OCI-M1 (cell line): ENCODE results near the gene FHOD1.

Source experiments
- DNase-seq: peaks from one replicate; lab custom pipeline; 2025; lab: John Stamatoyannopoulos, UW

FHOD1 gene

GRCh38 chr16:67230809-67231660 lies 16.2 kb downstream of the FHOD1 start:
- no peak for DNase-seq

DNA sequence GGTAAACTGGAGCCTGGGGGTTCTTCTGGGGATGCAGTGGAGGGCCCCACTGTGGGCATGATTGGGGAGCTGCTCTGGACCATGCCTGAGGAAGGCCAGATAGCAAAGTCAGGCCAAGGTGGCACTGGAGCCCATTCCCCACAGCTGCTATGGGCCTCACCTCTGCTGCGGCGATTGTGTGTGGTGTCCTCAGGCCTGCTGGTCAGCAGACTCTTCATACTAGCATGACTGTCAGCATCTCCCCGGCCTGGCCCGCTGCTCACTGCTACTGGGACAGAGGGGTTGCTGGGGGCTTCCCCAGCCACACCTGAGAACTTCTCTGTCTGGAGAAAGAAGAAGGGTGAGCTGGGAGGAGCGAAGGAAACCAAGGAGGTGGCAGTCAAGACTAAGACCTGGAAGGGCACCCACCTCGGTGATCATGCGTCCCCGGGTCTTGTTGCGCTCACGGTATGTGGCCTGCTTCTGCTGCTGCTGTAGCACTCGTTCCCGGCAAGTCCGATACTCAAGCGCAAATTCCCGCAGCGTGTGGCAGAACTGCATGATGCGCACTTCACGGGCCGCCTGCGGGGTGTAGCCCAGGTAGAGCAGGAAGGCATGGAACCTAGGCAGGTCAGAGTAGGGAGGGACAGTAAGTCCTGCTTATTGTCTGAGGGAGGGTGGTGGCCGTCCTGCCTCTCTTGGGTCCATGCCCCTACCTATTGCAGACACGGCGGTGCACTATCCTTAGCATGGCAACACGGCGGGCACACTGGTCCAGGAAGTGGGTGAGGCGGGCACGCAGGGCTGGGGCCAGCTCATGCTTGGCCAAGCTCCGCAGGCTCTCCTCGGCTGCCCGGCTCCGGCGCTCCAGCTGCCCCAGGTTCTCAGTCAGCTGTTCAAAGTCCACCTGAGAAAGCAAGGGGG lies 17.1 kb downstream of the FHOD1 start:
- DNase-seq, result no peak

- no peak for DNase-seq
Observed at GRCh38 chr16:67228905-67229304, 18.4 kb downstream of the FHOD1 start.

DNA sequence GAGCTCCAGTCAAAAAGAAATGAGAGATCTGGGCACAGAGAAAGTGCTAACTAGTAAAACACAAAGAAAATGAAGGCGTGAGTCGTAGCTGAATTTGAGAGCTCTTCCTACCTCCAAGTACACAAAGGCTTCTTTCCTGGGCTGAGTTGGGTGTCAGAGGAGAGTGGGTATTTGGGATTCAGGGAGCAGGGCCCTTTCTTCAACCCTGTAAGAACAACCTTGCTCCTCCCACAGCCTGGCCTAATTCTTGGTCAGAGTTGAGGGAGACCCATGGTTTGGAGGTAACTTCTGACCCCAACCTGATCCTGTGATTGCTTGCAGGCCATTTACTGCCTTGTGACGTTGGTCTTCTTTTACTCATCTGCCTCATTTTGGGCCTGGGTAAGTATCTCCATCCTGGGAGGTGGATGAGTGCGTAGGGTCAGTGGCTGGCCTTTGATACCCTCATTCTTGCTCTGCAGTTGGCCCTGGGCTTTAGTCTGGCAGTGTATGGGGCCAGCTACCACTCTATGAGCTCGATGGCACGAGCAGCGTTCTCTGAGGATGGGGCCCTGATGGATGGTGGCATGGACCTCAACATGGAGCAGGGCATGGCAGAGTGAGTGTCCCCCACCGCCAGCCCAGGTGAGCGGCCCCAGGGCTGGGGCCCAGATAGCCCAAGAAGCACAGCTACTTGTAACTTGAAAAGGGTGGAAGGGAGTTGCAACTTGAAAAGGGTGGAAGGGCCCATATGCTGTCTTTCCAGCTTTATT lies 19.1 kb downstream of the FHOD1 start:
- DNase-seq, result no peak

DNA sequence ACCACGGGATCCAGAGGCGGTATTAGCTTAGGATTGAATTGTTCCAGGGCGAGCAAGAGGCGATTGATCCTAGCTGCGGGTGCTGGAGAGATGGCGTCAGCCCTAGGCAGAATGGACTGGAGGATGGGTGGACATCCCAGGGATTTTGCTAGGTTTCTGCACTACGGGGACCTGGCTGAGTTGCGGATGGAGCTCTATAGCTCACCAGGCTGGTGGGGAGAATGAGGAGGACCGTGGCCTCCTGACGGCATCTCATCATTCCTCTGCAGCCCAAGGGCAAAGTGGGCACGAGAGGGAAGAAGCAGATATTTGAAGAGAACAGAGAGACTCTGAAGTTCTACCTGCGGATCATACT lies 19.7 kb downstream of the FHOD1 start:
- no peak for DNase-seq

DNA sequence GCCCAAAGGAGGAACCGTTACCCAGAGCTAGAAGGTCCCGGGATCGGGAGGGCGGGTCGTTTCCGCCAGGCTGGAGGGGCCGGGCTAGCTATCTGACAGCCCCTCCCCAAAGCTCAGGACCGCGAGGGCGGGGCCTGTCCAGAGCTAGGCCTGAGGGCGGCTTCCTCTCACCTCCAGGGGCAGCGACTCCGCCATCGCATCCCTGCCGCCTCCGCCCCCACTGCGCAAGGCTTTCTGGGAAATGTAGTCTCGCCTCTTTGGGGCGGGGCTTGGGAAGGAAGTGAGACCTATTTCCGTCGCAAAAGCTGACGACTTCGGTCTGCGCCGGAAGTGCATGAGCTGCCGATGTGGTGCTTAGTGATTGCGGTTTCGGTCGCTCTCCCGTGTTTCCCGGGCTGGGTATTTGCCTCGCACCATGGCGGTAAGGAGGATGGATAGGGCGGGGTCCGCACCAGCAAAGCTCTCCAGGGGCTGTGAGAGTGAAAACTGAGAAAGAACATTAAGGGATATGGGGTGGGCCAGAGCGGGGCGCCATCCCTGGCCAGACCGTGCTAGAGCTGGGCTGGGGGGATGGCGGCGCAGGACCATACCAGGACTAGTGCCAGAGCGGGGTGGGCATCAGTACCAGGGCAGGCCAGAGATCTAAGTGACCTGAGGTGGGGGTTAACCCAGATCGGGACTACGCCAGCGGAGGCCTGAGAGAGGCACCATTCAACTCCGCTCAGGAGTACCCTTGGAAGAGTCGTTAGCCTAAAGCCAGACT lies 20.3 kb downstream of the FHOD1 start, which contains the start of gene TMEM208:
TSS of gene TMEM208 (plus strand) at position 327 of the 763 bp plus-strand sequence. CDS start at position 416, 89 bp downstream.
- DNase-seq, result peak; percentile 99

GRCh38 chr16:67226295-67226803 lies 20.9 kb downstream of the FHOD1 start:
- no peak for DNase-seq

- no peak for DNase-seq
Observed at GRCh38 chr16:67223992-67224391, 23.3 kb downstream of the FHOD1 start.

DNA sequence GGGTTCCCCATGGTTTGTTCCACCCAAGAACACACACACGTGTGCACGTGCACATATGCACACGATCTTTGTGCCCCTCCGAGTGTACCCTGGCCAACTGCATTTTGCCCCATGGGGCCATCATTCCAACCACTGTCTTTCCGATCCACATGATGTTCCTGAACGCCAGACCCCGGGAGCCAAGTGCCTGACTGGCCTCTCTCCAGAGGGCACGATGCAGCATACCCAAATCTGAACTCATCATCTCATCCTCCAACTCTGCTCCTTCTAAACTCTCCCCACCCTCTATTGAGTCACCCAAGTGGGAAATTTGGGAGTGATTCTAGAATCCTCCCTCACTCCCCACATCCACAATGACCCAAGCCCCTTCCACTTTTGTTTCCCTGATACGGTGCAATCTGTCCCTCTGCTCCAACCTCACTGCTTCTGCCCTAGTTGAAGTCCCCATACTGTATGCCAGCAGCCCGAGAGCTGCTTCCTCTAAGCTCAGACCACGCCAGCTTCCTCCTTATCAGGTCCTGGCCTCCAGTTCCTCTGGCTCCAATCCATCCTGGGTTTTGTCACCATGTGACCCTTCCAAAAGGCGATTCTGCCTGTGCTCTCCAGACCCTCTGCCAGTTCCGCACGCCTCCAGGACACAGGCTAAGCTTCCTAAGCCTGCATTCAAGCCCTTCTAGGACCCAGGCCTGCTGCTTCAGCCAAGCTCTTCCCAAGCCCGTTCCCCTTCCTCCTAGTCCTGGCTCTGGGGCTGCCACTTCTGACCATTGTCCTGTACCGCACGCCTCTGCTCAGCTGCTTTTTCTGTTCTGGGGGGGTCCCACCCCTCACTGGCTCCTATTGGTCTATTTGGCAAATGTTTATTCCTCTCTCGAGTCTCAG lies 30.4 kb downstream of the FHOD1 start:
- peak; percentile 90 for DNase-seq

GRCh38 chr16:67215706-67216105 lies 31.6 kb downstream of the FHOD1 start:
- no peak for DNase-seq

DNA sequence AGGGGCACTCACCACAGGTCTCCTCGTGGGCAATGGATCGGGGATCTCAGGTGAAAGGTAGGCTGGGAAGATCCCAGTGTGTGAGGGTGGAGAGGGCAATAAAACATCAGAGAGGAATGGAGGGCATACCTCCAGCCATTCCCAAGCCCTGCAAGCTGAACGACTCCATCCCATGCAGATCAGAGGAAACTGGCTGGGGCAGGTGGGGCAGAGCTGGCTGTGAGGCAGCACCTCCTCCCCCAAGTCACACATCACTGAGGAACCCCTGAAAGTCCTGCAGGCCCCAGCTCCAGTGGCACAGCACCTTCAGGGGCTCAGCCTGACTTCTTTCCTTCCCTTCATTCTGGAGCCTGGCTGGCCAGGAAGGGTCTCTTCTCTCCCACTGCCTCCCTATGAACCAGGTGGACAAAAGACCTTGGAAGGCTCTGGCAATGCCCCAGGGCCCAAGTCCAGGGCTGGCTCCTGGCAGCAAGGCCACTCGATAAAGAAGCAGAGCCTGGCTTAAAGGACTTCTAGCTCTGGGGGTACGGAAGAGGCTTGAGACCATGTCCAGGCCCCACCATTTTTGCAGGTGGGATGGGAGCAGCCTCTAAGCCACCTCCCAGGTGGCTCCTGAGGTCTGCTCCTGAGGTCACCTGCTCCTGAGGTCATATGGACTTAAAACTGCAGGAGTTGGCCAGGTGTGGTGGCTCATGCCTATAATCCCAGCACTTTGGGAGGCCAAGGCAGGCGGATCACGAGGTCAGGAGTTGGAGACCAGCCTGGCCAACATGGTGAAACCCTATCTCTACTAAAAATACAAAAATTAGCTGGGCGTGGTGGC lies 33.9 kb downstream of the FHOD1 start:
- no peak for DNase-seq

DNA sequence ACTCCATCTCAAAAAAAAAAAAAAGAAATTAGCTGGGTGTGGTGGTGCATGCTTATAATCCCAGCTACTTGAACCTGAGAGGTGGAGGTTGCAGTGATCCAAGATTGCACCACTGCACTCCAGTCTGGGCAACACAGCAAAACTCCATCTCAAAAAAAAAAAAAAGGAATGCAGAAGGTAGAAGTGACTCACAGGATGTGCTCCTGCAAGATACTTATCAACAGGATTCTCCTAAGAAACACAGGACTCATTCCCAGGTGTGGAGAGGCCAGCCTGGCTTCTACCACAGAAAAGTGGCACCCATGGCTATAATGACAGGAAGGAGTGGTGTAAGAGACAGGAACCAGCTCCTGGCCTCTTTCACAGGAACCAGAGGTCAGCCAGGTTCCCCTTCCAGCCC lies 34.5 kb downstream of the FHOD1 start:
- DNase-seq, result no peak

GRCh38 chr16:67211674-67212073 lies 35.6 kb downstream of the FHOD1 start:
- no peak for DNase-seq

DNA sequence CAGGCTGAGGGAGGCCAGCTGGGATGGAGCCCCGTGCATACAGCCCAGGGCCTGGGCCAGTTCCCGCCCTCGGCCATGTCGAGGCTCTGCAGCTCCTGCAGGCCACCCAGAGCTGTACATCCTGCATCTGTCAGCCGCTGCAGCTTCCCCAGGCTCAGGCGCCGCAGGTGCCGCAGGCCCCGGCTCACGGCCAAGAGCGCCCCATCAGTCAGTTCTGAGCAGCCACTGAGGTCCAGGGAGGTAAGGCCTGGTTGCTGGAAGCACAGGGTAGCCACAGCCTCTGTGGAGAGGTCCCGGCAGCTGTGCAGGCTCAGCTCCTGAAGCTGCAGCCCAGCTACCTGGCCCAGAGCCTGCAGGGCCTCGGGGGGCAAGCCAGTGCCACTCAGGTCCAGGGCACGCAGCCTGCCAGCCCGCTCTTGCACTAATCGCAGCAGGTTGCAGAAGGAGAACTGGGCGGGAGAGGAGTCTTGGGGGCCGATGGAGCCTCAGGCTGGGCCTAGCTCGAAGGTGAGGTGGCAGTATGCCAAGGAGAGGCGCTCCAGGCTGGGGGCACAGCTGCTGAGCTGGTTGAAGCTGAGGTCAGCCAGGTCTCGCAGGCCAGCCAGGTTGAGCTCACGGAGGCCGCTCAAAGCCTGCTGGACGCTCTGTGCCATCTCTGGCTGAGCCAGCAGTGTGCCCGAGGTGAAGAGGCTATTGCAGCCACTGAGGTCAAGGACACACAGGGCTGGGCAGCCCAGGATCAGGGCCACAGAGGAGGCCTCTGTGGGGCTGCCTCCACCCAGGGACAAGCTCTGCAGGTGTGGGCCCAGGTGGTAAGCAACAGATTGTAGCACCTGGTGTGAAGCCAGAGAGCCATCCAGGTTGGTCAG lies 37.0 kb downstream of the FHOD1 start:
- no peak for DNase-seq

DNA sequence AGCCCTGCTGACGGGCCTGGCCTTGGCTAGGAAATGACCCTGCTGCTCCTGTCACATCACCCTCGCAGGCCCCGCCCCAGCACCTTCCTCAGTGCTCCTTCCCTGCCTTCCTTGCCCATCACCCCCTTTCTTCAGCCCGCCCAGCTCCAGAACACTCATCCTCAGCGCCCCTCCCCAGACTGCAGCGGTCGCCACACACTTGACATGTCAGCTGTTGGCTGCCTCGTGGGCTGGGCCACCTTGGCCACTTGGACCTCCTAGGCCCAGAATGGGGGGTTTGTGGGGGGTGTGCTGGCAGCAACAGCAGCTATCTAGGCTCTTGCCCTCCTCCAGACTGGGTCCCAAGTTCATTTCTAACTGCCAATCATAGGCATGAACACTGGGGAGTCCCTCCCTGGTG lies 37.7 kb downstream of the FHOD1 start:
- no peak for DNase-seq

- DNase-seq, result no peak
Observed at GRCh38 chr16:67208154-67208896, 39.0 kb downstream of the FHOD1 start.

GRCh38 chr16:67207249-67208091 lies 39.8 kb downstream of the FHOD1 start:
- DNase-seq, result no peak
